GM10266 (cell line): ENCODE measurements around the gene GPR37.

Experiments
- DNase-seq: peaks from one replicate; pipeline ENCODE4 v3.0.0; 2012; ENCODE audit errors: extremely low spot score
- CTCF ChIP-seq: IDR thresholded peaks from 2 replicates; pipeline ENCODE4 v1.5.1; 2012; ENCODE audit warnings: mild to moderate bottlenecking, low read depth; ENCODE audit not compliant: control insufficient read depth, insufficient read depth; ENCODE audit errors: missing control alignments

The GPR37 gene

DNA sequence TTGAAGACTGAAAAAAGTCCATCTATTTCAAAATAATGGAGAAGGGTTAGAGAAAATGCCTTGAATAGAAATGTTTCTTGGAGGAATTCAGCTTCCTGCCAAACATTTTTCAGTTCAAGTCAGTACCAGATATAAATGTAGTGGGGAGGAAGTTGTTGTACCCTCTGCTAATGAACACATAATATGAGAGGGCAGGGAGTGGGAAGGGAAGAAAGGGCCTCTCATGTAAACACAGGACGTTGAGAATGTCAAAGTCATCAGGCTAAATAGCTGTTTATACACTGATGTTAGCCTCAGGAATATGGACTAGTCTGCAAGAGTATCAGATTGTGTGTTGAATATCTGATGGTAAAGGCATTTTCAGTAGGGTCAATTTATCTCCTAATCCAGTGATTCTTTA, 37.0 kb downstream of the GPR37 start:
- DNase-seq, result no peak
- TF ChIP-seq CTCF, result no peak

GRCh38 chr7:124724507-124725192, 40.9 kb downstream of the GPR37 start:
- TF ChIP-seq CTCF, result no peak
- no peak for DNase-seq

GRCh38 chr7:124724079-124724478, 41.5 kb downstream of the GPR37 start:
- no peak for TF ChIP-seq CTCF
- no peak for DNase-seq

DNA sequence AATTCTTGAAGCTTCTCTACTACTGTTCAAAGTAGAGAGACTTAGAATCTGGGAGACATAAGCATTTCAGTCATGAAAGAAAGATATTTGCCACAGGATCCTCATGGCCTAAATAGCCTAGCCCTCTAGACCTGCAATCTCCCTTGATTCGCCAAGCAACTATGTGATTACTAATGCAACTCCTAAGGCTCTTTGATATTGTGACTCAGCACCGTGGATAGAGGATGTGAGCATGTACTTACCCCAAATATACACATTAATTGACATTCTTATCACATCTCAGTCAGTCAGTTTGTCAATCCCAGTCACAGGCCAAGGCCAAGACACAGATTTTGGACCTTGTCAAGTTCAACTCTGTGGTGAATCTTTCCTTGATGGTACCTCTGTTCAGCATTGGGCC, 42.6 kb downstream of the GPR37 start:
- DNase-seq, result no peak
- no peak for TF ChIP-seq CTCF

DNA sequence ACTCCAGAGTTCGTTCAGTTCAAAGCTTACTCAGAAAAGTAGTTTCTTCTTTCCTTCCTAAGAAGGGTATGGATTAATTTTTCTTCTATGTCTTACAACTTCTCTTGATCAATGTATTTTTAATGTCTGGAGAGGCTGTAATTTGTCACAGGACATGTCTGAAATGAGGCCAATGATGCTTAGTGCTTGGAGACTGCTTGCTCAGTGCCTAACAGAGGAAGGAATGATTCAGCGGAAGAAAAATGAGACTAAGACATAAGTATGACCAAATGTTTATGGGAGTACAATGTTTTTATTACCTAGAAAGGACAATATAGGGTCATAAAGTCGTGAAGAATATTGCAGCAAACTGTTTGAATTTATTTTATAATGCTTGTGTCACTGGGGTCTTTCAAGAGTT, 43.3 kb downstream of the GPR37 start:
- no peak for TF ChIP-seq CTCF
- no peak for DNase-seq

- TF ChIP-seq CTCF, result no peak
- DNase-seq, result no peak
These were observed 45.4 kb downstream of the GPR37 start for GRCh38 chr7:124720195-124720594.

DNA sequence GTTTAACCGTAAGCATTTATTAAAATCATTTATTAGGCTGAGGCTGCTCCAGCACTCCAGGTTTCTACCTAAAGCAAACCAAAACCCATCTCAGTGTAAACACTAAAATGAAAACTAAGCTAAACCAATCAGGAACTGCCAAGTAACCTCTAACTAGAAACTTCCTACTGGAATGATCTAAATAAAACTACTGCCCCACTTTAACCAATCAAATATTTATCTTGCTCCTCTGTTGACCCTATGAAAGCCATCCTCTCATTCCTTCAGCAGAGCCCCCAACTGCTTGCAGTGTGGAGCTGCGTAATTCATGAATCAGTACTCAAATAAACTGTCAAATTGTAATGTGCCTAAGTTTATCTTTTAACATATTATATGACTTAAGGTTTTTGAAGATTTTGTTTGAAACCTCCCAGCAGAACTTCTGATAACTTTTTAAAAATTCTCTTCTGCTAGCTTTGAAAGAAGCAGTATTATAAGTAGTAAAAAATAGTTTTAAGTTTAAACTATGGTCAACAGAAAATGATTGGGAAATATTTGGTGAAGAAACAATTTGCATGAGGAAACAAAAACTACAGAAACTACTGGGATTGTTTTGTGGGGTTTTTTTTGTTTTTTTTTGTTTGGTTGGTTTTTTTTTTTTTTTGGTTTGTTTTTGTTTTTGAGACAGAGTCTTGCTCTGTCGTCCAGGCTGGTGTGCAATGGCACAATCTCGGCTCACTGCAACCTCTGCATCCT, 47.4 kb downstream of the GPR37 start:
- TF ChIP-seq CTCF, result no peak
- DNase-seq, result no peak
